Mesenteric fat pad (tissue), 1 donor: ENCODE results near the gene SDHAF1. TPM values are rescaled to one million over a fixed set of nuclear protein-coding genes. Genes with fewer than 3 reads are reported as not detected.
"Not testable (repeated sequence)": the region's sequence is repeated elsewhere in the genome, so short reads cannot be mapped to it uniquely, and the experiment has no call there.

Source experiments
- DNase-seq: peaks from one replicate; pipeline ENCODE4 v3.0.0-alpha.2; 2020; ENCODE audit warnings: low spot score
- long read RNA-seq: library from polyadenylated mRNA; unstranded; transcript quantifications from one replicate; pipeline ENCODE4 v2.0.0, GENCODE V29; 2020
- total RNA-seq: library from RNA; stranded (reverse); fragmentation: NEBNext Ultra II Directional; extraction: Animal tissue kit (Norgen Biotek cat#: 25700); gene quantifications from one replicate; pipeline ENCODE4 v1.2.1, GENCODE V29; 2021
- donor health status: DM: yes; HTN: yes; CAD: no.

SDHAF1 gene, protein sequence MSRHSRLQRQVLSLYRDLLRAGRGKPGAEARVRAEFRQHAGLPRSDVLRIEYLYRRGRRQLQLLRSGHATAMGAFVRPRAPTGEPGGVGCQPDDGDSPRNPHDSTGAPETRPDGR
- total RNA-seq, result 8.2 TPM
- long read RNA-seq, transcript SDHAF1-201 (1 exons, 1,117 nt), result major isoform, 44 of 44 reads
- long read RNA-seq, partial matches to known transcripts, result 0 of 44 reads
- long read RNA-seq, other reads (novel, unspliced or antisense), result 0 of 44 reads

DNA sequence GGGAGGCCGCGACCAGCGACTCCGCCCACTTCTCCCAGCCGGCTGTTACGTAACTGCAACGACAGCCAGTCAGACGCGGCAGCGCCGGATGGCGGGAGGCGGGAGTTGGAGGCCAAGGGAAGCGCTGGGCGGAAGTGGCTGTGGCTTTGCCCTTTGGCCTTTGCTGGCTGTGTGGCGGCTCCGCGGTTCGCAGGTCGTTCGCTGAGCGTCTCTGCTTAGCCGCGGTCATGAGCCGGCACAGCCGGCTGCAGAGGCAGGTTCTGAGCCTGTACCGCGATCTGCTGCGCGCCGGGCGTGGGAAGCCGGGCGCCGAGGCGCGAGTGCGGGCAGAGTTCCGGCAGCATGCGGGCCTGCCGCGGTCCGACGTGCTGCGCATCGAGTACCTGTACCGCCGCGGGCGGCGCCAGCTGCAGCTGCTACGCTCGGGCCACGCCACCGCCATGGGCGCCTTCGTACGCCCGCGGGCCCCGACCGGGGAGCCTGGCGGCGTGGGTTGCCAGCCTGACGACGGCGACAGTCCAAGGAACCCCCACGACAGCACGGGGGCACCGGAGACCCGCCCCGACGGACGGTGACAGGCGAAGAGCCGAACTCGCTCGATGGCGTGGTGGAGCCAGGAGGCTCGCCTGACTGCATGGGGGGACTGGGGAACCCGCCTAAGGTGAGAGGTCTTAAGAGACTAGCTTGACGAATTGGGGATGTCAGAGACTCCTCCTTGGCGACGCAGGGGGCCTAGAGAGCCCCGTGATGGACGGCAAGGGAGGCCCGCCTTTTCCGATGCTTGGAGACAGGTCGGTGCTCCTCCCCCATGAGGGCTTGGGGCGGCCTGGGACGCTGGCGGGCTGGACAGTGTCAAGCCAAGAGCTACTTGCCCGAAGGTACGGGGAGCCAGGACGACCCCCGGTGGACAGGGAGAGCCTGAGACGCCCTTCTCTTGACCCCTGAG, at the start of gene SDHAF1:
SDHAF1 (plus strand) TSS at position 141 of the 946 bp plus-strand sequence; CDS start at position 228, 87 bp downstream.
- peak; percentile 99 for DNase-seq

DNA sequence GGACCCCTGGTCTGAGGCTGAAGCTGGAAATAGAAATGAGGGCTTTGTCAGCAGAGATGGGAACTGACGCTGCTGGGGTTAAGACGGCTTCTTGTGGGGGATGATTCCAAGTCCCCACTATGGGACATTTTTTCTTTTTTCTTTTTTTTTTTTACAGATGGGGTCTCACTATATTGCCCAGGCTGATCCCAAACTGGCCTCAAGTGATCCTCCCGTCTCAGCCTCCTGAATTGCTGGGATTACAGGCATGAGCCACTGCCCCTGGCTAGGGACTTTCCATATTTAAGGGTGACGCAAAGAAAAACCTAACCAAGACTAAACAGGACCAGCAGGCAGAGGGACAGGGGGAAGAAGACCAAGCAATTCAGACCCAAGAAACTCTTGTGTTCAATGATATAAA, 48.8 kb upstream of the SDHAF1 start:
- no peak for DNase-seq

DNA sequence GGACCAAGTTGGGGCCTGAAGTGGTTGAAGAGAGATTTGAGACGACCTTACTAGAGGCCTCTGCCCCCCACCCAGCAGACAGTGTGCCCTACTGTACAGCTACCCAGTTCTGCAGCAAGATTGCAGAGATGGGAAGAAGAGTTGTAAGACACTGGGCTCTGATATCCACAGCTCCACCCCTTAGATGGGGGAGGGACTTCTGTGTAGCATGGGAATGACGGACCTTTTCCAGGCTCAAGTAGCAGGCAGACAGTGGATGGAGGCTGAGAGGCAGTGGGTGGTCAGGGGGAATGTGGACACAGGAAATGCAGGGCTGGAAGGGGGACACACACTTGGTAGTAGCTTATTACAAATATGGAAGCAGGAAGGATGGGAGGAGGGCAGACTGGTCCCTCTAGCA, 45.9 kb upstream of the SDHAF1 start:
- no peak for DNase-seq

DNA sequence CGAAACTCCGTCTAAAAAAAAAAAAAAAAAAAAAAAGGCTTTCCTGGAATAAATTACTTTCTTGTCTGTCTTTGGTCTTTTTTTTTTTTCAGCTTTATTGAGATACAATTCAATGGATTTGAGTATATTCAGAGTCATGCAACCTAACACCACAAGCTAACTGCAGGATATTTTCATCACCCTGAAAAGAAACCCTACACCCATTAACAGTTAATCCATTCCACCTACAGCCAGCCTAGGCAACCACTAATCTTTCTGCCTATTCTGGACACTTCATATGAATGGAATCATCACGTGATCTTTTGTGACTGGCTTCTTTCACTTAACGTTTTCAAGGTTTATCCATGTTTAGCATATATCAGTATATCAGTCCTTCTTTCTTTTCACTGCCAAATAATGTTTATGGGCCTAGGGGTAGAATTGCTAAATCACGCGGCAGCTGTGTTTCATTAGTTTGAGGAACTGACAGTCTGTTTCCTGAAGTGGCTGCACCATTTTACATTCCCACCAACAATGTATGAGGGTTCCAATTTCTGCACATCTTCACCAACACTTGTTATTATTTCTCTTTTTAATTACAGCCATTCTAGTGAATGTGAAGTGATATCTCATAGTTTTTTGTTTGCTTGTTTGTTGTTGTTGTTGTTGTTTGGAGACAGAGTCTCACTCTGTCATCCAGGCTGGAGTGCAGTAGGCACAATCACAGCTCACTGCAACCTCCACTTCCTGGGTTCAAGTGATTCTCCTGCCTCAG, 38.9 kb upstream of the SDHAF1 start:
- no peak for DNase-seq

DNA sequence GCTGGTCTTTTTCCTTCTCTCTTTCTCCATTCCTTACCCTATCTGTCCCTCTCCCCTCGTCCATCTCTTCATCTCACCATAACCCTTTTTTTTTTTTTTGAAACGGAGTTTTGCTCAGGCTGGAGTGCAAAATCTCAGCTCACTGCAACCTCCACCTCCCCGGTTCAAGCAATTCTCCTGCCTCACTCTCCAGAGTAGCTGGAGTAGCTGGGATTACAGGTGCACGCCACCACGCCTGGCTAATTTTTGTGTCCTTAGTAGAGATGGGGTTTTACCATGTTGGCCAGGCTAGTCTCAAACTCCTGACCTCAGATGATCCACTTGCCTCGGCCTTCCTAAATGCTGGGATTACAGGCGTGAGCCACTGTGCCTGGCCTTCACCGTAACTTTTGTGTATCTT, 37.6 kb upstream of the SDHAF1 start:
- DNase-seq, result not testable (repeated sequence)

DNA sequence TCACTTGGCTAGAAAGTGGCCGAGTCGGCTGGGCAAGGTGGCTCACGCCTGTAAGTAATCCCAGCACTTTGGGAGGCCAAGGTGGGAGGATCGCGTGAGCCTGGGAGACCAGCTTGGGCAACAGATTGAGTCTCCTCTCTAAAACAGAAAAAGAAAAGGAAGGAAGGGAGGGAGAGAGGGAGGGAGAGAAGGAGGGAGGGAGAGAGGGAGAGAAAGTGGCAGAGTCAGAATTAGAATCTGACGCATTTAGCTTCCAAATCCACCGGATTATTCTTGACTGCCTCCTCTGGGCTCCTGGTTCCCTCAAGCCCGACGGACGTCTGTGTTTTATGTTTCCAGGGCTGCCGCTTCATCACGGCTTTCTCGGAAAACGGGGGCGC, 36.3 kb upstream of the SDHAF1 start:
- no peak for DNase-seq

DNA sequence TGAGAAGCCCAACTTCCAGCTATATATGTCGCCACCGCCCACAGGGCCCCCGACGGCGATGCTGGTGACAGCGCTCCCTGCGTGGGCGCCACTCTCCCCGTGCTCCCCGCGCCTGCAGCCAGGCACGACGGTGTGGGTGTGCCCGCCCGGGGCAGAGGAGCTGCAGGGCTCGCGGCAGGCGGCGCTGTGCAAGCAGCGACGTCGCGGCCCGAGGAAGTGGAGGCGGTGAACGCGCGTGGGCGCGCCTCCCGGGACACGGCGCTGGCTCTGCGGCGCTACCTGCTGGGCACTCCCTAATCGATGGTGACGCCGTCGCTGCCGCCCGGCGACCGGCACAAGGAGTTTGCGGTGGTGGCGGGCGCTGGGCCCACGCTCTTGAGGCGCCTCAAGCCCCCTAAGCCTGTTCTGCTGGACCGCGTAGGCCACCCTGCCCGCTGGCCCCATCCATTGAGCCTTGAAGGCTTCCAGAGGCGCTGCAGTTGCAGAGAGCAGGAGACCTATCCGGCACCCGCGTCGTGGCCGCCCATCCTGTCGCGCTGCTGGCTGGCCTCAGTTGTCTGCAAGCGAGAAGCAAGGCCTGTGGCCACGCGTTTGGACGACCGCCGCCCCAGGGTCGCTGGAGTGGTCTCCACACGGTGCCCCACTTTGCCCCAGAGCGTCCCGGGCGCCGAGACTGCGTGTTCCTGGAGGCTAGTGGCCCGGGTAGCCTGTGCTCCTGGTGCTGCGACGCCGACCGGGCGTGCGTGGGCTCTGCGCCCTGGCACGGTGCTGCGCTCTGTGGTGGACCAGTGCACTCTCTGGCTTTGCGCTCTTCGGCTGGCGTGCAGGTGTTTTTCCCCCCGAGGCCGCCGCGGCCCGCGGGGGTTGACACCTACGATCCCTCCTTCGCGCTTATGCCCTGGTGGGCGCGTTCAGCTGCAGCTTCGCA, 35.7 kb upstream of the SDHAF1 start:
- no peak for DNase-seq

DNA sequence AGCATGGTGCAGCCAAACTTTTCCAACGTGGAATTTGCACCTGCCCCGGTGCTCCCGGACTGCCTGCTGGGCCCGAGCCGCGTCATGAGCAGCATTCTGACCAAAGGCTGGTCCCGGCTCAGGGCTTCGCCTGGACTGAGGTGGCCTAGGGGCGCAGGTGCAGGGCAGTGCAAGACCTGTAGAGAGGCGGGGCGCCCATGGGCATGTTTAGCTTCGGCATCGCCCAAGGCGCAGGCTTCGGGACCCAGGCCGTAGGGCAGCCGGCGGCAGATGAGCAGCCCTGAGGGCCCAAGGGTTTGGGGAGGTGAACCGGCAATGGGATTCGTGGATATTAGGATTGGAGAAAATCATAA, 35.0 kb upstream of the SDHAF1 start:
- no peak for DNase-seq

DNA sequence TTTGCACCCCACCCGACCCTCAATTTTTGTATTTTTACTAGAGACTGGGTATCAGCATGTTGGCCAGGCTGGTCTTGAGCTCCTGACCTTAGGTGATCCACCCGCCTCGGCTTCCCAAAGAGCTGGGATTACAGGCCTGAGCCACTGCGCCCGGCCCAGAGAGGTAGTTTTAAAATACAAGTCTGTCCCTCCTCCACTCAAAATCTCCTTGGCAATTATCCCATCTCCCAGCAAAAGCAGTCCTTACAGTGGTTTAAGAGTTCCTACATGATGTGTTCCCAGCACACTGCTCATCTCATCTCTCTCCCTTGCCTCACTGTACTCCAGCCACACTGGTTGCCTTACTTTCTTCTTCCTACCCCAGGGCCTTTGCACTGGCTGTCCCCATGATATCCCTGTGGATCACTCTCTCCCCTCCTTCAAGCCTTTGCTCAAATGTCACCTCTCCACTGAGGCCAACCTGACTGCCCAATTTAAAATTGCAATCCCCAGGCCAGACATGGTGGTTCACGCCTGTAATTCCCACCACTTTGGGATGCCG, 34.5 kb upstream of the SDHAF1 start:
- DNase-seq, result no peak

DNA sequence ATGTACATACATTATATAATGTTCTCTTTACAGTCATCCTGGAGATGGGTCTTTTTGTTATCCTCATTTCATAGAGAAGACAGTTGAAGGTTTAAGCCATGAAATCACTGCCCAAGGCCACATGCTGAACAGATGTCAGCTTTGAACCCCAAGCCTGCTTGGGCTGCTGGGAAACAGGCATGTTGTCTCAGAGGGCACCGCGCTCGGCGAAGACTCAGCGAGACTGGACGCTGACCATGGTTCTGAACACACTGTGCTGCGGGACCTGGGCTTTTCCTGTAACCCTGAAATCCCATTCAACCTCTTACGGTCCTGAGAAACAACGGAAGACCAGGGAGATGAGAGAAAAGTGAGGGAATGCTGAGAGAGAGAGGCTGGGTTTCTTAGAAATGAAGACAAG, 31.5 kb upstream of the SDHAF1 start:
- no peak for DNase-seq

DNA sequence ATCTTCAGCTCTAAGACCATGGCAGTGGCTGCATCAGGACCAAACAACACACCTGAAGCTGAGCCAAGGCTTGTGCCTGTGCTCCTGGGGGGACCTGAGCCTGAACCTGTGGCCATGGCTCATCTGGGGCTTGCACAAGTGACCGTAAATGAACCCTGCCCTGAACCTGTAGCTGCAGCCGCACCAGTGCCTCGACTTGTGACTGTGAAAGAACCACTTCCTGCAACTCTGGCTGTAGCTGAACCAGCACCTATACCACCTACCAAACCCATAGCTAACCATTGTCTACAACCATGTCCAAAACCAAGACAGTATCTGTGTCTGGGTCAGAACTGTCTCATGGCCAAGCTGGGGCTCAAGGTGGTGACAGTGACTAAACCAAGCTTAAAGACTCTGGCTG, 28.2 kb upstream of the SDHAF1 start:
- no peak for DNase-seq

DNA sequence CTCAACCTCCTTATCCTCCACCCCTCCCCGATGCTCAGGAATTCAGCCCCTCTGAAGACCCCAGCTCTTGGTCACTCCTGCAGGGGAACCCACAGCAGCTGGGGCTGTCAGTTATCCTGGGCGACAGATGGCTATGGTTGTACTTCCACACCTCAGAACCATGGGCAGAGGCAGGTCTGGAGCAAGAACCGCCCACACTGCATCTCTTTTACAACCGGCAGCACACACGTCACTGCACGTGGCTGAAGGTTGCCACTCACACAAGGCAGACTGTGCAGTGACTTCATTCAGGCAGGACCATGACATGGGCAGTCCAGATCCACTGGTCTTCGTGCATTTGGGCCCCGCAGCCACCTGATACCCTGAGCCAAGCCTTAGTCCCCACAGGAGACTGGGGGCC, 21.5 kb upstream of the SDHAF1 start:
- DNase-seq, result no peak

DNA sequence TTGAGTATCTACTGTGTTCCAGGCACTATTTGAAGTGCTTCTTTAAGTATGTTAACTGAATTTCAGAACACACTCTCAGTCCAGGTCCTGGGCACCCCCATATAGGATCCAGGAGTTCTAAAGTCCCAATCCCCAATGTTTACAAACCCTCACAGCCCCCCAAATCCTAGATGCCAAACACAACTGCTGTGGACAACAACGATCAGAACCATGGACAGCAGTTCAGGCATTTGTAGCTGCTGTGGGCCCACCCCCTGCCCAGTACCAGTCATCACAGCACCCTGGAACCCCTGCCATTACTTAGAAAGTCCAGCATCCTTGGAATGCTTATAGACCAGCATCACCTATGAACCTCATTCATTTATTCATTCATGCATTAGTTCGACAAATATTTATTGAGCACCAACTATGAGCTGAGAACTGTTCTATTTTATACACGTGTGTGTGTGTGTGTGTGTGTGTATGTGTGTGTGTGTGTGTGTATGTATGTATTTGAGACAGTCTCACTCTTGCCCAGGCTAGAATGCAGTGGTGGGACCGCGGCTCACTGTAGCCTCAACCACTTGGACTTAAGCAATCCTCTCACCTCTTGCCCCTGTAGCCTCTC, 19.3 kb upstream of the SDHAF1 start:
- no peak for DNase-seq

DNA sequence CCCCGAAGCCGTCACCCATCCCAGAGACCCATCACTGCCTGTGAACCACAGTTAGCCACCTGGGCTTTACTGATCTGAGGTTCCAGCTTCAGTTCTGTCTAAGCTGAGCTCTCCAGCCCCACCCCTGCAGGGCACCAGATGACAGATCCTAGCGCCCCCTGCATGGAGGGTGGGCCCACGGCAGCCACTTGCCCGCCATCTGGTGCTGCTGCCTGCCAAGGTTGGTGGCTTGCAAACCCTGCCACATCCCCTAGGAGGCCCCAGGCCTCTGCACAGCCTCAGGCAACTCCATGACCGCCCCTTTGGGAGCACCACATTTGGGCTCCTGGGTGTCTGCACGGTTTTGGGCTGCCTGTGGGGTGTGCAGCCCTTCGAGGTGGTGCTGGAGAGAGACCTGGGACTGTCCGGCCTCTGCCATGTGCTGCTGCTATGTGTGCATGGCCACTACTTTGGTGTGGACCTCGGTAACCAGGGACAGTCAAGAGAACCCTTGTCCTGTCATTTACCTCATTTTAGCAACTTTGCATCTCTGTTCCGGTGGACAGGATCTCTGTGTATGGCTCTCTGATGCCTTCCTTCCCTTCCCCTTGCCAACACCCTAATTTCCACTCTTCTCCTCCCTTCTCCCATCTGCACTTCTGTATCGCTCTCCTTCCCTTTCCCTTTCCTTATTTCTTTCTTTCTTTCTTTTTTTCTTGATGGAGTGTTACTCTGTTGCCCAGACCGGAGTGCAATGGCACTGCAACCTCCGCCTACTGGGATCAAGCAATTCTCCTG, 17.4 kb upstream of the SDHAF1 start:
- DNase-seq, result no peak

DNA sequence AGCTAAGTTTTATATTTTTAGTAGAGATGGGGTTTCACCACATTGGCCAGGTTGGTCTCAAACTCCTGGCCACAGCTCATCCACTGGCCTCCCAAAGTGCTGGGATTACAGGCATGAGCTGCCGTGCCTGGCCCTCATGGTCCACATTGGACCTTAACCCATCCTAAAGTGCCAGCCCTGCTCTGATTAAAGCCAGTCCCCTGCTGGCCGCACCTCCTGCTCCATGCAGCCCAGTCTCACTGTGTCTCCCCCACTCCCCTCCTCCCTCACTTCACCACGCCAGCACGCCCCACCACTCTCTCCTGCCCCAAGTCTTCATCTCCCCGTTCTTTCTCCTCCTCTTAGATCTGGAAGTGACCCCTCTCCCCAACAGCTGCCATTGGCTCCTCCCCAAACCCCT, 16.7 kb upstream of the SDHAF1 start:
- DNase-seq, result no peak

DNA sequence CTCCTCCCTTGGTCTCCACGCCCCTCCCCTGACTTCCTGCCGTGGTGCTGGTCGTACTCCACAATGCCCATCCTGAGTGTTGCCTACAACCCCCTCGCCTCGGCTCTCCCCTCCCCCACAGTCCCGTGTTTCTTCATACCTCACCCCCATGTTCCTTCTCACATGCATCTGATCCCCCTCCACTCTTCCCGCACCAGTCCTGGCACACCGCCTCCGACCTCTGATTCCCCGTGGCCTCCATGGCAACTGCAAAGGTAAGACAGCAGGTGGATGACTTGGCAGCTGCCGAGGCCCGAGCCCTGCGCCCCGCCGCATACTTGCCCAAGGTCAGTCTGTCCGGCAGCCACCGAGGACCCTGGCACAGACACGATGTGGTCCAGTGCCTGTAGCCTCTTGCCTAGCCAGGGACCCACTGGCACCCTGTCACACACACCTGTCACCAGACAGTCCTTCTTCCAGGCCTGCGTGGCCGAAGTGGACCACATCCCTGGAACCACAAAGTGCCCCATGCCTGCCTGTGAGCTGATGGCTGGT, 16.1 kb upstream of the SDHAF1 start:
- no peak for DNase-seq

DNA sequence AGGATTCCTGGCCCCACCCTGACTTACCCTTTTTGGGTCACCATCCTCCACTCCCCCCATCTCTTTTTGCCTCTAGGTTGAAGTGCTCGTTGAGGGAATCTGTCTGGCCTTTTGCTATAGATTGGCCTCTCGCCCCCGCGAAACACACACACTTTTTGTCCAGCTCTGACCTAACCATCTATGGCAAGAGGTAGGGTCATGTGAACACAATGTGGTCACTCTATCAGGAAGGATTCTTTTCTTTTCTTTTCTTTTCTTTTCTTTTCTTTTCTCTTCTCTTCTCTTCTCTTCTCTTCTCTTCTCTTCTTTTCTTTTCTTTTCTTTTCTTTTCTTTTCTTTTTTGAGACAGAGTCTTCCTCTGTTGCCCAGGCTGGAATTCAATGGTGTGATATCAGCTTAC, 14.0 kb upstream of the SDHAF1 start:
- not testable (repeated sequence) for DNase-seq

DNA sequence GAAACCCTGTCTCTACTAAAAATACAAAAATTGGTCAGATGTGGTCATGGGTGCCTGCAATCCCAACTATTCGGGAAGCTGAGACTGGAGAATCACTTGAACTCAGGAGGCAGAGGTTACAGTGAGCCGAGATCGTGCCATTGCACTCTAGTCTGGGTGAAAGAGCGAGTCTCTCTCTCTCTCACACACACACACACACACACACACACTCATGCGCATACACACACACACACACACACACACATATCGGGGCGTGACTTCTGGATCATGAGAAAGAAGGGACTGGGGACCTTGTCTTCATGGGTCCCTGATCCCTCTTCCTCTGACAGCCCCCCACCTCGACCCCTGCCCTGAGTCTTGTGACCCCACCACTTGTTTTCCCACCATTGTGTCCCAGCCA, 11.8 kb upstream of the SDHAF1 start:
- no peak for DNase-seq

DNA sequence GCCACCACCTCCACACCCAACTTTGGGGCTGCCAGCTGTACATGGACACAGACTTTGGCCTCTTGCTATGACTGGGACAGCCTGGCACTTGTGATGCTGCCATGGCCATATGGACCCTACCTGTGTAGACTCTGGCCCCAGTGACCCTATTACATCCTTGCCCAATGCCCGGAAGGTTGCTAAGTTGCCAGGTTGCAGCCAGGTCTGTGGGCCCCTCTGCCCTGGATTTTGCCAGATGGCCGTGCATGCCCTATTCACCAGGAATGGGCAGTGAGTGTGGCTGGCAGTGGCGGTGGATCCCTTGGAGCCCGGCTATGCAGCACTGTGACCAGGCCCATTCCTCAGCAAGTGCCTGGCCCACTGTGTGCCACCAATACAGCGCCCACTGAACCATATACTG, 8.9 kb upstream of the SDHAF1 start:
- DNase-seq, result no peak
